ENCODE results near the gene SYT3.

DNA sequence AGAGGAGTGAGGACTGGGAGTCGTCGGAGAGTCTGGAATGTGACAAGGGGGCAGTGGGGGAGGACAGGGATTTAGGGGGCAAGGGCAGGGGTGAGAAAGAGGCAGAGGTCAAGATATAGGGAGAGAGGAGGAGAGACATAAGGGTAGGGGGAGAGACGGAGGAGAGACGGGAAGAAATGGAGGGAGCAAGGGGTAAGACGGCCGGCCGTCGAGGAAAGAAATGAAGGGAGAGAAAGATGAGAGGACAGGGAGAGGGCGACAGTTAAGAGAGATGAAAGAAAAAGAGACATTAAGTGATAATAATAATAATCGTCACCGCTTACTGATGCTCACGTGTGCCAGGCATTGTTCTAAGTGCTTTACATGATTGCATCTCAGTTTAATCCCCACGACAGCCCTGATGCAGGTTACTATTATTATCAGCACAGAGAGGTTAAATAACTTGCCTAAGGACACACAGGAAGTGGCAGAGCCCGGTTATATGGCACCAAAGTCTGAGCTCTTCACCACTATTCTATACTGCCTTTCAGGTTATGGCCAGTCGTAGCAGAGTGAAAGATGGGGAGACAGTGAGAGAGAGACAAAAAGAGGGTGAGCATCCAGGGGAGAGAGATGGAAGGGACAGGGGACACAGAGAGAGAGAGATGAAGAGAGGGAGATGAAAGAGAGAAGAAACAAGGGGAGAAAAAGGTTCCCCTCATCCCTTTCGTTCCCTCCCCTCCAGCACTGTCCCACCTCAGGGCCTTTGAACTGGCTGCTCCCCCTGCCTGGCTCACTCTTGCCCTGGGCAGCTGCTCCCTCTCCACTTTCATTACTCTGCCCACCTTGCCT lies 23.2 kb upstream of the SYT3 start:
- TF ChIP-seq, protein P1, sequence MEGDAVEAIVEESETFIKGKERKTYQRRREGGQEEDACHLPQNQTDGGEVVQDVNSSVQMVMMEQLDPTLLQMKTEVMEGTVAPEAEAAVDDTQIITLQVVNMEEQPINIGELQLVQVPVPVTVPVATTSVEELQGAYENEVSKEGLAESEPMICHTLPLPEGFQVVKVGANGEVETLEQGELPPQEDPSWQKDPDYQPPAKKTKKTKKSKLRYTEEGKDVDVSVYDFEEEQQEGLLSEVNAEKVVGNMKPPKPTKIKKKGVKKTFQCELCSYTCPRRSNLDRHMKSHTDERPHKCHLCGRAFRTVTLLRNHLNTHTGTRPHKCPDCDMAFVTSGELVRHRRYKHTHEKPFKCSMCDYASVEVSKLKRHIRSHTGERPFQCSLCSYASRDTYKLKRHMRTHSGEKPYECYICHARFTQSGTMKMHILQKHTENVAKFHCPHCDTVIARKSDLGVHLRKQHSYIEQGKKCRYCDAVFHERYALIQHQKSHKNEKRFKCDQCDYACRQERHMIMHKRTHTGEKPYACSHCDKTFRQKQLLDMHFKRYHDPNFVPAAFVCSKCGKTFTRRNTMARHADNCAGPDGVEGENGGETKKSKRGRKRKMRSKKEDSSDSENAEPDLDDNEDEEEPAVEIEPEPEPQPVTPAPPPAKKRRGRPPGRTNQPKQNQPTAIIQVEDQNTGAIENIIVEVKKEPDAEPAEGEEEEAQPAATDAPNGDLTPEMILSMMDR (IDR thresholded peaks at IDR 0.05), result no peak
- no peak for TF ChIP-seq POLR2A (IDR thresholded peaks at IDR 0.05)
